ENCODE results near the gene CCM2.

- TF ChIP-seq CTCF (conservative IDR thresholded peaks at IDR 0.05) (no peak; the same call in 1 of the 2 replicates), ZFX (IDR thresholded peaks at IDR 0.05) (no peak)
These were observed 32.2 kb upstream of the CCM2 start for GRCh38 chr7:44967571-44968446.
